Measurements from ENCODE around the gene STXBP6.
"Not testable (repeated sequence)": the region's sequence is repeated elsewhere in the genome, so short reads cannot be mapped to it uniquely, and the experiment has no call there.

The STXBP6 gene

DNA sequence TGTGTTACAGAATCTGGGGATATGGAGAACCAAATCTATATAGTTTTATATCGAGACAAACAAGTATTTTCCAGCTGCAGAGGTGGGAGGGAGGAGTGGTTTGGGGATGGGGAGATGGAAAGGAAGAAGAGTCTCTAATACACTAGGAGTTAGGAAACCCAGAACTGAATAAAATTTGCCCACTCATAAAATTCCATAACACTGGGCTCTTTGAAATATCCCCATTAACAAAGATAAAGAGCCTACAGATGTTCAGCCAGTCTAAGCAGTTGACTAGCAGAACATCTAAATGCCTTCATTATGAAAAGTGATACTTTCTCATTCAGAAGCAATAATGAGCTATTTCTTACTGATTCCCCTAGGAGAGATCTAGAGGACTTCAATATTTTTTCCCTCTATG, 264.2 kb downstream of the STXBP6 start:
- no peak for DNase-seq

DNA sequence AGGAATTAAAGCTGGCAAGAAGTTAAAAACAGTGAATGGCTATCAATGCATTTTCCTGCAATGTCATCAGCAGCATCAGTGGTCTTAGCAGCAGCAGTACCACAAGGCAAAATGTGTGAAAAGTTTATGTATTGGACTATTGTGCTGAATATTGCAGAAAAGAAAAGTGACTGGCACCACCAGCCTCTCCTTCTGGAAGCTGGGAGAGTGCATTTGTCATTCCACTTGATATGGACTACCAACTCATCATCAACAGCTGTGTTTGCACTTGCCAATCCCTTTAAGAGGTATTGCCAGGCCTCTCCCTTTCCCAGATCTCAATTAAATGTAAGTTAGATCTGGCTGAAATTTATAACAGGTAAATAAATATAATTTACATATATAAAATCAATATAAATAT, 265.0 kb downstream of the STXBP6 start:
- DNase-seq = no peak

- no peak for DNase-seq
These were observed 266.2 kb downstream of the STXBP6 start for GRCh38 chr14:24783791-24784190.

DNA sequence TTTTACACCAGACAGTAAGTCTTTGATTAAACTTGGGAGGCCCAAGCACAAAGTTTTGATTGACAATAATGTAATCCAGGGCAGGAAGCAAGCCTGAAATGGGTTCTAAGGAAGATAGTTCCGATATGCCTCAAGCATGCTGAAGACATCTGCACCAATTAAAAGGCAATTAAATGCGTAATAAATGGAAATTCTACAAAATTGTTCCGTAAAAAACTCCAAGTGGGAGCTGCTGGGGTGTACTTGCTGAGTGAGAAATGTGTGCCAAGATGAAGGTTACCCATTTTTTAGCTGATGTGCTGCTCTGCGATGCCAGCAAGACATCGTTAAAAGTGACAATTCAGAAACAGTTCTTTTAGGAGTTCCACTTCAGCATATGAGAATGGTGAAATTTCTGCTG, 269.7 kb downstream of the STXBP6 start:
- no peak for DNase-seq

- no peak for DNase-seq
These were observed 272.3 kb downstream of the STXBP6 start for GRCh38 chr14:24777678-24778077.

DNA sequence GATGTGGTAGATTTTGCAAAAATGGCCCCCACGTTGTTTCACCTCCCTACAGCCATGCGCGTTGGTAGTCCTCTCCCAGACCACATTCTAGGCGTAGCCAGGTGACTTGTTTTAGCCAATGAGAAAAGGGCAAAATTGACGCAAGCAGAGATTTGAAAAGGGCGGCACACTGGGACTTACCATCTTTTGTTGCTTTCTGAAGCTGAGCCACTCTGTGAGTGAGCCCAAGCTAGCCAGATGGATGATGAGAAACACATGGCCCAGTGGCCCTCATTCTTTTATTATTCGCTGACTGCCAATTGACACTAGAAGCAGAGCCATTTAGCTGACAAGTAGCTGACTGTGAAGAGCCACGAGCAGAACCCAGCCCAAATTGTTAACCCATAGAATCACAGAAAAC, 274.0 kb downstream of the STXBP6 start:
- no peak for DNase-seq

DNA sequence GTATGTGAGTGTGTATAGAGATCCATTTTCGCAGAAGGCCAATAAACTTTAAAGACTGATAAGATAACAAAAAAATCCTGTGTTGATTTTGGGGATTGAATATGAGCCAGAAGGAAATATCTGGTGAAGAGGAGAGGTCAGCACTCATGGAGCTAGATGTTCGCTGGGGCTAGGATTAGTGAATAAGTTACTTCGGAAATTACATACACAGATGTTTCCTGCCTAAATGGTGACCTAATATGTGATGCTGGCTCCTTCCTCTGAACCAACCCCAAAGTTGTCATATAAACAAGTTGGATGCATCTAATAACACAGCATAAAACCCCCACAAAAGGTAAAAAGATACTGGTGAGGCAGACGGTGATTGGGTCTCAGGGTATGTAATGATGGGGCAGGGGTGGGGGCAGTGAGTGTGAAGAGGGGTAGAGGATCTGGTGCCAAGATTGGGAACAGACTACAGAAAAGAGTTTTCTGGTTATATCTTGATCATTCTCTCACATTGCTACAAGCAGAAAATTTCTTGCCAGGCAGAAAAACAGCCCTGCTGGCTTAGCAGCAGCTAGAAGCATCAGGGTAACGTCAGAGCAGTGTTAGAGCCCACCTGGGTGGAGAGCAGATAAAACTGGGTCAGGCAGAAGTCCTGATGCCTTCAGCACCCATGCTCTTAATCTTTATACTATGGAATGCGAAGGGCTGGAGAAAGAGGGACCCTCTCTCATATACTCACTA, 275.6 kb downstream of the STXBP6 start:
- DNase-seq = no peak

- not testable (repeated sequence) for DNase-seq
These were observed 276.4 kb downstream of the STXBP6 start for GRCh38 chr14:24773564-24773963.

- no peak for DNase-seq
These were observed 283.5 kb downstream of the STXBP6 start for GRCh38 chr14:24766434-24766833.

GRCh38 chr14:24761141-24761540, 288.8 kb downstream of the STXBP6 start:
- no peak for DNase-seq
